ENCODE measurements around the gene DCAF4L1. TPM values are rescaled to one million over a fixed set of nuclear protein-coding genes. Genes with fewer than 3 reads are reported as not detected.

DCAF4L1 gene
- total and polyA plus RNA-seq, 2 donors (not counting 1 experiment from before 2014, with no cell fraction given): 0.20 to 0.31 TPM

GRCh38 chr4:42008011-42008786 is 26.6 kb downstream of the DCAF4L1 start:
- ATAC-seq (ENCODE audit: low read depth): no peak
- no peaks in the 10 kb centered on the region for H3K27me3 Mint-ChIP-seq
- H3K4me2 ChIP-seq (replicated peaks; ENCODE audit: low read depth, low read length, poor library complexity, severe bottlenecking): no peak overlapping the region
- H3K4me3 Mint-ChIP-seq: no peak overlapping the region
- 100% methylated on average over 3 of the region's 3 CpGs for WGBS (ENCODE audit: insufficient coverage)
- no peak for DNase-seq
- H3K27me3 ChIP-seq (replicated peaks in 1 of 4; ENCODE audit: control extremely low read depth in 1 of 4, control insufficient read depth in 3 of 4, insufficient read depth in 4 of 4, low read length in 3 of 4): no peaks in the 10 kb centered on the region
- peaks cover 9 to 40% of the 10 kb centered on the region in 2 experiments for H3K36me3 ChIP-seq (replicated peaks in 1 of 2; ENCODE audit: control extremely low read depth in 1 of 2, control insufficient read depth in 1 of 2, extremely low read depth in 1 of 2, insufficient read depth in 2 of 2, low read length in 1 of 2)
- peaks cover 27% of the 10 kb centered on the region for H4K20me1 ChIP-seq (ENCODE audit: control insufficient read depth, insufficient read depth, low read length, poor library complexity, severe bottlenecking)
- intact Hi-C loops (cut with micrococcal nuclease): no loop called here
- CTCF ChIA-PET: no interaction called here
- H3K9me3 ChIP-seq (ENCODE audit: control extremely low read depth in 1 of 3, control insufficient read depth in 2 of 3, insufficient read depth in 1 of 3, low read length in 2 of 3): no peaks in the 10 kb centered on the region
- H3K4me1 Mint-ChIP-seq: peaks cover under 1% of the 10 kb centered on the region
- H3K9me3 Mint-ChIP-seq (ENCODE audit: insufficient read depth): no peaks in the 10 kb centered on the region
- no peak overlapping the region for H3K27ac ChIP-seq (ENCODE audit: low read length in 2 of 2)
- no peak overlapping the region for H2AFZ ChIP-seq (ENCODE audit: insufficient read depth, low read depth, low read length, poor library complexity, severe bottlenecking)
- no peak overlapping the region for H3K27ac Mint-ChIP-seq
- H3K4me3 ChIP-seq (ENCODE audit: control extremely low read depth in 1 of 5, extremely low read depth in 1 of 5, insufficient read depth in 1 of 5, low read depth in 2 of 5, low read length in 4 of 5): no peak overlapping the region
- H3K4me1 ChIP-seq (ENCODE audit: control insufficient read depth in 2 of 2, insufficient read depth in 2 of 2, low read length in 2 of 2): no peaks in the 10 kb centered on the region
- H3K79me2 ChIP-seq (ENCODE audit: control insufficient read depth, insufficient read depth, low read length): peaks cover 45% of the 10 kb centered on the region
- H3K9ac ChIP-seq (ENCODE audit: low read length): no peak overlapping the region
- POLR2A ChIA-PET: no interaction called here
- no peak for TF ChIP-seq CTCF (IDR thresholded peaks at IDR 0.05)
- no peak for TF ChIP-seq EZH2 (IDR thresholded peaks at IDR 0.05; ENCODE audit: borderline replicate concordance, insufficient read depth, low read depth, low read length, poor library complexity, severe bottlenecking)

- no peaks in the 10 kb centered on the region for H3K27me3 ChIP-seq (replicated peaks in 1 of 4; ENCODE audit: control extremely low read depth in 1 of 4, control insufficient read depth in 3 of 4, insufficient read depth in 4 of 4, low read length in 3 of 4)
- no peak overlapping the region for H3K9ac ChIP-seq (ENCODE audit: low read length)
- peaks cover 3% of the 10 kb centered on the region for H3K79me2 ChIP-seq (ENCODE audit: control insufficient read depth, insufficient read depth, low read length)
- H3K4me1 Mint-ChIP-seq: no peaks in the 10 kb centered on the region
- intact Hi-C loops (cut with micrococcal nuclease): no loop called here
- TF ChIP-seq CTCF (IDR thresholded peaks at IDR 0.05) (no peak), EZH2 (IDR thresholded peaks at IDR 0.05; ENCODE audit: borderline replicate concordance, insufficient read depth, low read depth, low read length, poor library complexity, severe bottlenecking) (no peak)
- H3K4me1 ChIP-seq (ENCODE audit: control insufficient read depth in 2 of 2, insufficient read depth in 2 of 2, low read length in 2 of 2): no peaks in the 10 kb centered on the region
- H3K27ac Mint-ChIP-seq: no peak overlapping the region
- no peak overlapping the region for H3K4me2 ChIP-seq (replicated peaks; ENCODE audit: low read depth, low read length, poor library complexity, severe bottlenecking)
- H4K20me1 ChIP-seq (ENCODE audit: control insufficient read depth, insufficient read depth, low read length, poor library complexity, severe bottlenecking): no peaks in the 10 kb centered on the region
- H3K36me3 ChIP-seq (replicated peaks in 1 of 2; ENCODE audit: control extremely low read depth in 1 of 2, control insufficient read depth in 1 of 2, extremely low read depth in 1 of 2, insufficient read depth in 2 of 2, low read length in 1 of 2): peaks cover 0 to 12% of the 10 kb centered on the region in 2 experiments
- no peaks in the 10 kb centered on the region for H3K9me3 Mint-ChIP-seq (ENCODE audit: insufficient read depth)
- POLR2A ChIA-PET: no interaction called here
- CTCF ChIA-PET: no interaction called here
- H3K9me3 ChIP-seq (ENCODE audit: control extremely low read depth in 1 of 3, control insufficient read depth in 2 of 3, insufficient read depth in 1 of 3, low read length in 2 of 3): no peaks in the 10 kb centered on the region
- no peak for ATAC-seq (ENCODE audit: low read depth)
- no peak overlapping the region for H3K4me3 Mint-ChIP-seq
- WGBS (ENCODE audit: insufficient coverage): 88% methylated on average over 1 of the region's 2 CpGs
- no peak overlapping the region for H3K4me3 ChIP-seq (ENCODE audit: control extremely low read depth in 1 of 5, extremely low read depth in 1 of 5, insufficient read depth in 1 of 5, low read depth in 2 of 5, low read length in 4 of 5)
- H3K27ac ChIP-seq (ENCODE audit: low read length in 2 of 2): no peak overlapping the region
- no peak for DNase-seq
- no peaks in the 10 kb centered on the region for H3K27me3 Mint-ChIP-seq
- no peak overlapping the region for H2AFZ ChIP-seq (ENCODE audit: insufficient read depth, low read depth, low read length, poor library complexity, severe bottlenecking)
Observed at GRCh38 chr4:42015438-42015837, 33.9 kb downstream of the DCAF4L1 start.
